ENCODE results near the gene CAMK1D. TPM values are rescaled to one million over a fixed set of nuclear protein-coding genes. Genes with fewer than 3 reads are reported as not detected.
"Not testable (repeated sequence)": the region's sequence is repeated elsewhere in the genome, so short reads cannot be mapped to it uniquely, and the experiment has no call there.

The CAMK1D gene
- total RNA-seq, 1 donor from 2014 or later = 7.6 TPM

GRCh38 chr10:12720217-12720981 lies 371.1 kb downstream of the CAMK1D start:
- Mint-ChIP-seq H3K4me3 (no peak overlapping the region), H3K27me3 (ENCODE audit: low read depth) (peaks cover 8% of the 10 kb centered on the region), H3K9me3 (peaks cover 4% of the 10 kb centered on the region), H3K4me1 (peaks cover 18% of the 10 kb centered on the region), H3K36me3 (no peaks in the 10 kb centered on the region), H3K27ac (peak overlapping the region; percentile 40)
- no peak for TF ChIP-seq CTCF (IDR thresholded peaks at IDR 0.05; ENCODE audit: unreplicated experiment)
- DNase-seq (ENCODE audit: low spot score in 2 of 2, unreplicated experiment in 2 of 2) = no peak

GRCh38 chr10:12721334-12721733 lies 372.0 kb downstream of the CAMK1D start:
- H3K4me3 Mint-ChIP-seq = no peak overlapping the region
- H3K27me3 Mint-ChIP-seq (ENCODE audit: low read depth) = peaks cover 8% of the 10 kb centered on the region
- H3K9me3 Mint-ChIP-seq = peaks cover 4% of the 10 kb centered on the region
- no peak for TF ChIP-seq CTCF (IDR thresholded peaks at IDR 0.05; ENCODE audit: unreplicated experiment)
- H3K4me1 Mint-ChIP-seq = peaks cover 18% of the 10 kb centered on the region
- DNase-seq (ENCODE audit: low spot score in 2 of 2, unreplicated experiment in 2 of 2) = no peak
- no peak overlapping the region for H3K27ac Mint-ChIP-seq
- H3K36me3 Mint-ChIP-seq = no peaks in the 10 kb centered on the region

GRCh38 chr10:12723220-12723619 lies 373.9 kb downstream of the CAMK1D start:
- no peak for DNase-seq (ENCODE audit: low spot score in 2 of 2, unreplicated experiment in 2 of 2)
- Mint-ChIP-seq H3K4me1 (peaks cover 24% of the 10 kb centered on the region), H3K27ac (no peak overlapping the region)

GRCh38 chr10:12724807-12725579 lies 375.6 kb downstream of the CAMK1D start:
- no peaks in the 10 kb centered on the region for H3K36me3 Mint-ChIP-seq
- DNase-seq (ENCODE audit: low spot score in 2 of 2, unreplicated experiment in 2 of 2) = no peak
- H3K27me3 Mint-ChIP-seq (ENCODE audit: low read depth) = peaks cover 8% of the 10 kb centered on the region
- H3K4me1 Mint-ChIP-seq = peaks cover 32% of the 10 kb centered on the region
- no peaks in the 10 kb centered on the region for H3K9me3 Mint-ChIP-seq
- TF ChIP-seq CTCF (IDR thresholded peaks at IDR 0.05; ENCODE audit: unreplicated experiment) = no peak
- H3K4me3 Mint-ChIP-seq = no peak overlapping the region
- H3K27ac Mint-ChIP-seq = no peak overlapping the region

More at GRCh38 chr10:12723220-12723619, 373.9 kb downstream of the CAMK1D start:
- H3K4me3 Mint-ChIP-seq = no peak overlapping the region
- H3K27me3 Mint-ChIP-seq (ENCODE audit: low read depth) = peaks cover 8% of the 10 kb centered on the region
- H3K36me3 Mint-ChIP-seq = no peaks in the 10 kb centered on the region
- H3K9me3 Mint-ChIP-seq = peaks cover 4% of the 10 kb centered on the region
- TF ChIP-seq CTCF (IDR thresholded peaks at IDR 0.05; ENCODE audit: unreplicated experiment) = no peak

GRCh38 chr10:12725580-12725888 lies 376.2 kb downstream of the CAMK1D start:
- peaks cover 28% of the 10 kb centered on the region for H3K4me1 Mint-ChIP-seq
- not testable (repeated sequence) for H3K4me3 Mint-ChIP-seq; H3K27ac Mint-ChIP-seq; H3K27me3 Mint-ChIP-seq (ENCODE audit: low read depth); H3K36me3 Mint-ChIP-seq; DNase-seq (ENCODE audit: low spot score in 2 of 2, unreplicated experiment in 2 of 2); H3K9me3 Mint-ChIP-seq

Measured in mesothelial cell of epicardium (in vitro differentiated cells).